Measurements from ENCODE around the gene STX2.

- TF ChIP-seq CTCF (IDR thresholded peaks at IDR 0.05; ENCODE audit: poor library complexity), result no peak
- no peak for TF ChIP-seq EZH2 (IDR thresholded peaks at IDR 0.05; ENCODE audit: borderline replicate concordance)
- TF ChIP-seq EZH2phosphoT487 (IDR thresholded peaks at IDR 0.05; ENCODE audit: low read depth, severe bottlenecking, unreplicated experiment), result no peak
Observed at GRCh38 chr12:130752692-130753230, 86.3 kb downstream of the STX2 start.

All from hepatocyte (in vitro differentiated cells).